NCI-H2171 treated with DMSO at 0.1 percent for 48 hours (cell line): ENCODE results near the gene CASP6.

Source experiments
- DNase-seq: peaks from one replicate; lab custom pipeline; 2025; lab: John Stamatoyannopoulos, UW

The CASP6 gene

DNA sequence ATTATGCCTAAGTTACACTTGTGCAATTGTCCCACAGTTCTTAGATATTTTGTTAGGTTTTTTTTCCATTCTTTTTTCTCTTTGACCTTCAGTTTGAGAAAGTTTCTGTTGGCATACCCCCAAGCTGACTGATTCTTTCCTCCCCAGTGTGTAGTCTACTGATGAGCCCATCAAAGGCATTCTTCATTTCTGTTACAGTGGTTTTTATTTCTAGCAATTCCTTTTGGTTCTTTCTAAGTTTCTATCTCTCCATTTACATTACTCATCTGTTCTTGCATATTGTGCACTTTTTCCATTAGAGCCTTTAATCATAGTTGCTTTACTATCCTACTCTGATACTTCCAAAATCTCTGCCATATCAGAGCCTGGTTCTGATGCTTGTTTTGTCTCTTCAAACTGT lies 31.9 kb downstream of the CASP6 start:
- DNase-seq, result no peak

GRCh38 chr4:109665783-109666485 lies 37.3 kb downstream of the CASP6 start:
- no peak for DNase-seq

DNA sequence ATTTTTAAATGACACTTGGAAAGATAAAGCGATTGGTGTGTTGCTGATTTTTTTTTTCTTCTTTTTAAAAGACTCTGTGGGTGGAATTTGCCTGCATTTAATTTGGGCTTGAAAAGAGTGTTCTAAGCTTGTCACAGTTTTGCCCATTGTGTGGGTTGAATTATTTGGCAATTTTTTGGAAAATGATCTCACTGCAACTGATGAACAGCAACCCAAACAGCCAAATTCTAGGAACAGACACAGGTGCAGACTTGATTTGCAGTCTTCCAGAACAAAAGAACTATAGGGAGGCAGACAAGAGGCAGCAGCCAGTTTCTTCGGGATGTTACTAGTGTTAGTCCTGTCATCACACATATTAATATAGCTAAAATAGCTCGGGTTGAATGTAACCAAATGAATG lies 40.5 kb downstream of the CASP6 start:
- no peak for DNase-seq

DNA sequence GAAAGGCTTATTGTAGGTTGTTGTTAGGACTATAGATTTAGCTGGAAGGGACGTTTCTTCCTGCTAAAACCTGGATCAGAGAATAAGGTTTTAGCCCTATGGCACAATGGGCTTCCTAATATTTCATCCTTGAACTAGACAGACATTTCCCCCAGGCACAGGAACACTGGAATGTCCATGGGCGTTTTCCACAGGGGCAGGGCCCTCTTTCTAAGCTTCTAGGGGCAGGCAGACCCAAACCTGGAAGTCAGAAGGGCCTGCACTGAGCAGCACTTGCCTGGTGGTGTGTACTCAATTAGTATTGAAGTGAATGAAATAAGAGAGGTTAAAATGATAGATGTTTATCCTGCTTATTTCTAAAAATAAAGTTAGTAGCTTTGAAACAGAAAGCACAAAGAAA lies 41.1 kb downstream of the CASP6 start:
- DNase-seq, result no peak

GRCh38 chr4:109658871-109659410 lies 44.3 kb downstream of the CASP6 start:
- DNase-seq, result no peak

DNA sequence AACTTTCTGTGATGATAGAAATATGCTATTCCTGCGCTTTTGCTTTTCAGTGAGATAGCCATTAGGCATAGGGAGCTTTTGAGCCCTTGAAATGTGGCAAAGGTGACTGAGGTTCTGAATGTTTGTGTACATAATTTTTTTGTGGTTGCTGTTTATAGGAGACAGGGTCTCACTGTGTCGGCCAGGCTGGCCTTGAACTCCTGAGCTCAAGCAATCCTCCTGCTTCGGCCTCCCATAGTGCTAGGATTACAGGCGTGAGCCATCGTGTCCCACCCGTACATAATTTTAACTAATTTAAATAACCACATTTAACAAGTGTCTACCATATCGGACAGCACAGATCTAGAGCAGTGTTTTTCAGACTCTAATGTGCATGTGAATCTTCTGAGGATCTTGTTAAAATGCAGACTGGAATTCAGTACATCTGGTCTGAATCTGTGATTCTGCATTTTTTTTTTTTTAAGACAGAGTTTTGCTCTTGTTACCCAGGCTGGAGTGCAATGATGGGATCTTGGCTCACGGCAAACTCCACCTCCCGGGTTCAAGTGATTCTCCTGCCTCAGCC lies 45.3 kb downstream of the CASP6 start:
- no peak for DNase-seq

GRCh38 chr4:109655396-109655795 lies 47.8 kb downstream of the CASP6 start:
- no peak for DNase-seq

GRCh38 chr4:109649872-109650271 lies 53.4 kb downstream of the CASP6 start:
- DNase-seq, result no peak

- no peak for DNase-seq
These were observed 54.2 kb downstream of the CASP6 start for GRCh38 chr4:109648997-109649575.

DNA sequence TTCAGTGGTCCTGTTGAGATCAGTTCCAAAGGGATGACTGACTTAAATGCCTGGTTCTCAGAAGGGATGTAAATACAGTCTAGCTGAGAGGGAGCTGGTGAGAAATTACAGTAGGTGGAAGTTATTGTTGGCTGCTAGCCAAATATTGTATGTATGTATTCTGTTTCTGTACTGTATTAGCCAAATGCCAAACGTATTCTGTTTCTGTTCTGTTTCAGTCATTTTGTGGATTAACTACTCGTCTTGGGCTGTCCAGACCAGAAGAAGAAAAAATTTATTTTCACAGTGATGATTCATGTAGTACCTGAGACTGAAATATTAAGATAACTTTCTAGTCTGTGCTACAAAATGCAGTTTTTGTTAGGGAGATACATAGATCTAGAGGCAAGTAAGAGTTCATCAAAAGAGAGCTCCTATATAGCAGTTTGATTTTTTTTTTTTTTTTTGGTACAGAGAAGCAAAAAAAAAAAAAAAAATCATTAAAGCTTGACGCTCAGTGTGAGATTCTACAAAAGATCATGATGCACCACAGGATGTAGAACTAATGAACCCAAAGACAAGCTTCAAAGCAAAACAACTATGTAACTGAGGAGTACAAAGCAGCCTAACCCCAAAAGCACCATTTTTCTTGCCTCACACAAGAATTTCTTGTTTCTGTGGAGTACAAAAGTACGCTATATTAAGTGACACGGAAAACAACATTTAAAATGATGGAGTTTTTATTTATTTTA lies 54.8 kb downstream of the CASP6 start:
- DNase-seq, result peak; percentile 1

DNA sequence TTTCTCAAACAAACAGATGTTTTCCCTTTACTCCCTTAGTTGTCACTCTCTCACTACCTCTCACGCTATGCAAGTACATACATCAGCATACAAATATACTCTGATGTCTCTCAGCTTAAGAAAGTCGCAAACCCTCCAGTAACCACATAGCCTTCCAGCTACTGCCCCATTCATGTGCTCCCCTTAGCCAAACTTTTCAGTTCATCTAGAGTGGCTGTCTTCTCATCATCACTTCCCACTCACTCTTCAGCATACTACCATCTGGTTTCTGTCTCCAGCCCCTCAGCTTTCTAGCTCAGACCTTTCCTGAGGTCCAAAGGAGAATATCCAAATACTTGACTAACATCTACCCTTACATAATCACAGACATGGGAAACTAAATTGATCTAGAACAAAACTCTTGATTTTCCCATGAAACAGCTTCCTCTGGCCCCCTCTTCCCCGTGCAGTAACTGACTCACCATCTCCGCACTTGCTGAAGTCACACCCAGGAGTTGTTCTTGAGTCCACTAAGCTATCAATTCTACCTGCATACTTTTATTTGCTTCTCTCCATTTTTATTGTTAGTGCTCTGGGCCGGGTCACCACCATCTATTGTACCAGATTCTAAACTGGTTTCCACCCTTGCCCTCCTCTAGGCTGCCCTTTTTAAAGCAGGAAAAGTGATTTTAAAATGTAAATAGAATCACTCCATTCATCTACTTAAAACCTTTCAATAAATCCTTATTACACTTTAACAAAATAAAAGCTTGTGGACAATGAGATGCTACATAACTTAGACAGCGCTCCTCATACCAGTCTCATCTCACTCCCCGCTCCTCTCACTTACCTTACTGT lies 57.2 kb downstream of the CASP6 start:
- no peak for DNase-seq

- no peak for DNase-seq
These were observed 62.6 kb downstream of the CASP6 start for GRCh38 chr4:109640644-109641043.
